GM20431 (cell line): ENCODE measurements around the gene ARPIN.
"Not testable (repeated sequence)": the region's sequence is repeated elsewhere in the genome, so short reads cannot be mapped to it uniquely, and the experiment has no call there.

ENCODE experiments used
- in situ Hi-C: fragments of 300-500 bp; cut with MseI, MboI; formaldehyde crosslinking; loops from one replicate; pipeline ENCODE4 v1.15.0; 2020; ENCODE audit warnings: low sequenced_read_pairs; ENCODE audit not compliant: unreplicated experiment

Gene ARPIN

DNA sequence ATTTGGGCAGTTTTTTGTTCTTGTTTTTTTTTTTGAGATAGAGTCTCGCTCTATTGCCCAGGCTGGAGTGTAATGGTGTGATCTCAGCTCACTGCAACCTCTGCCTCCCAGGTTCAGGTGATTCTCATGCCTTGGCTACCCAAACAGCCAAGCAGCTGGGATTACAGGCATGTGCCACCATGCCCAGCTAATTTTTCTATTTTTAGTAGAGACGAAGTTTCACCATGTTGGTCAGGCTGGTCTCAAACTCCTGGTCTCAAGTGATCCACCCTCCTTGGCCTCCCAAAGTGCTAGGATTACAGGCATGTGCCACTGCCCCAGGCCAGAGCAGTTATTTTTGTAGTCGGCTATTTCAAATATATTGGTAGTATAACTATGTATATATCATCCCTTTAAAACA is 27.6 kb downstream of the ARPIN start:
- in situ Hi-C loops: not testable (repeated sequence)

GRCh38 chr15:89883518-89883917 is 29.2 kb downstream of the ARPIN start:
- in situ Hi-C loops: no loop called here

DNA sequence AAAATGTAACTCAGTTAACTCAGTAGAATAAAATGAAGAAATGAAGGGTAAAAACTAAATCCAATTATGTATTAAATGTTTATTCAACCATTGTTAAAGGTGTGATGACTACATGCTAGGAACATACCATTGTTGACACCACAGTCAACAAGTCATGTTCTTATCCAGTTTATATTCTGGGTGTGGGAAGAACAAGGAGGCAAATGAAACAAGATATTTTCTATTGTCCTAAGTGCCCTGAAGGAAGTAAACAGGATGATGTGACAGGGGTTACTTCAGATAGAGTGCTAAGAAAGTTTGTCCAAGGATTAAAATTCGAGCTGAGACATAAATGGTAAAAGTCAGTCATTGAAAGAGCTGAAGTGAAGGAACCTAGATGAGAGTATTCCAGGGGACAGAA is 32.0 kb downstream of the ARPIN start:
- in situ Hi-C loops: no loop called here

- in situ Hi-C loops: loop anchor here (10.0 kb wide), 1 partner anchor 124 kb away; the partner anchor contains the start of gene MESP1
Measured at GRCh38 chr15:89878323-89878722, 34.4 kb downstream of the ARPIN start.

DNA sequence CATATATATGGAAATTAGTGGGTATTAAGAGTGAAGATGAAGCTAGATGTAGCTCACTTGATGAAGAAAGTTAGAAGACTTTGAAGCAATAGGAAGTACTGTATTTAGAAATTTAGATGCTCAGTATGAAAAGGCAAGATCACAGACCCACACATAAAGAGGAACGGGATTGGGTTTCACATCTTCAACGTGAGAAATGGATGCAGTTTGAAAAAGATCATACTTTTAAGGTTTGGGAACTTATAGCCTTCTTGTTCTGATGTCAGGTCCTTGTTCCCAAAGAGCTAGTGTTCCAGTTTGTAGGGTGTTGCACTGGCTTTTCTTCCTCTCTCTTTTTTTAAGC is 35.7 kb downstream of the ARPIN start:
- in situ Hi-C loops: loop anchor here (10.0 kb wide), 1 partner anchor 122 kb away; the partner anchor contains the start of gene MESP1

DNA sequence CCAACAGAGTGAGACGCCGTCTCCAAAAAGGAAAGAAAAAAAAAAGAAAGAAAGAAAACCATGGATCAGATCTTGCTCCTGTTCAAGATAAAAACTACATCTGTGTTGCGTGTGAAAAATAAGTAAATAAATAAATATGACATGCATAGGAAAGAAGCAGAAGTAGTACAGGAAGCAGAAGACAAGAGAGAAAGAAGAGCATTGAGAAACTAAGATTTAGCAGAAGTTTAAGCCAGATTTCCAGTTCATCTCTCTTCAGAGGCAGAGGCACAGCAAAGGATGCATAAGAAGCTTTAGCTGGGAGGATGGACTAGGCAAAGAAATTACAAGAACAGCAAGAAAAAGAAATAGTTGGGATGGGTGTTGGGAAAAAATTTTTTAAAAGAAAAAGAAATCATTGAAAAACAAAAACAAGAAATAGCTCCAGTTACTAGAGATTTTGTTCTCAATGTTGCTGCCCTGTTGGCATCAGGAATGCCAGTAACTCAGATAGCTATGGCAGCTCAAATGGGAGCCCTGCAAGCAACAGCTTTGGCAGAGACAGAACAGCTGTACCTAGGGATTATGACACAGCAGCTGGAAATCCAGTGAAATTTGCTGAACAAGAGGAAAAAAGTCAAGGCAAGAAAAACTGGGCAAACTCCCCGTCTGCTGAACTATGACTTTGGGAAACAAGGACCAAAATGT is 36.2 kb downstream of the ARPIN start:
- in situ Hi-C loops: loop anchor here (10.0 kb wide), 1 partner anchor 122 kb away; the partner anchor contains the start of gene MESP1

- in situ Hi-C loops: loop anchor here (10.0 kb wide), 1 partner anchor 121 kb away; the partner anchor contains the start of gene MESP1
Measured at GRCh38 chr15:89875741-89876140, 37.0 kb downstream of the ARPIN start.

DNA sequence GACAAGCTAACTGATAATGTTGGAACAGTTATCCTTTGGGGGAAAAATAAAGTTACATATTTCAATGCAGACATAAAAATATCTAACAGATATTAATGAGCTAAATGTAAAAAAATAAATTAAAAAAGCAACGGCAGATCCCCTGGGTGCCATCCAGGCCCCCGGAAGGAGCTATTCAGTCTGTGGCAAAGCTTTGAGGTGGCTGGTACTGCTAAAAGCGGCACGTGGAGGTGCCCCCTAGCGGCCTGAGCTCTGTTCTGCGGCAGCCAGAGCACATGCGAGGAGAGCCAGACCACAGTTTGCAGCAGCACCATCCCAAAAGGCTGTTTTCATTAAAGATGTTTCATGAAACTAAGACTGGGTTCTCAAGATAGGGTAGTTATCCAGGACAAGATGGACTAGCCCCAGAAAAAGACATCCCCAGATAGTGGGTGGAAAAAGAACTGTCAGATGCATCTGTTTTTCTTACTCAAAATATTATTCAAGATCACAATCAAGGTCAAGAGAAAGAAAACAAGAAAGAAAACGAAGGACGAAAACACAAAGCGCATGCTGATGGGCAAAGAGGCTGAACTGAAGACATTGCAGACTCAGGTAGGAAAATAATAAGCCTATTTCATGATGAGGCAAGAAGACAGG is 37.7 kb downstream of the ARPIN start:
- in situ Hi-C loops: loop anchor here (10.0 kb wide), 1 partner anchor 120 kb away; the partner anchor contains the start of gene MESP1

DNA sequence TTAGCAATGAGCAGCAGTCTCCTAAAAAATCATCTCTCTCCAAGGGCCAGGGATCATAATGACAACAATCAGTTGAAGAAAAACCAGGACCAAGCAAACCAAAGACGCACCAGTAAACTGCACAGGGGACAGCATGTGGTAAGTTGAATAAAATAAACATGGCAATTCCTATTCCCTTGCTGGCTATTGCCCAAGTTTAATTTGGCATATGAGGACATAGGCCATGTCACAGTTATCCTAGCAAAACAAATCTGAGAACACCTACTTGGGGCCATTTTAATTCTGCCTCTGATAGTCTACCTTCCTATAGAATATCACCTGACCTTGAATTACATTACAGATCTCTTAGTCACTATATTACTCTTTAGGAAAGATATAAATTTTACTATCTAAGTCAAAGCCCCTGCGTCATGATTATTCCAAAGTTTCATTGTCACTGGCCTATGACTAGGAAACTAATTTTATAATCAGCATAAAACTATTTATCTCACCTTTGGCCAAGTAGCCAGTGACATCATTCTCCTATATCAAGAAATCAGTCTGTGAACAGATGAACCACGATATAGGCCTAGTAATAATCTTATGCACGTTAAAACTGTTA is 42.0 kb downstream of the ARPIN start:
- in situ Hi-C loops: loop anchor here (10.0 kb wide), 1 partner anchor 116 kb away; the partner anchor contains the start of gene MESP1

GRCh38 chr15:89870006-89870405 is 42.7 kb downstream of the ARPIN start:
- in situ Hi-C loops: loop anchor here (10.0 kb wide), 1 partner anchor 115 kb away; the partner anchor contains the start of gene MESP1

- in situ Hi-C loops: not testable (repeated sequence)
Measured at GRCh38 chr15:89869490-89869889, 43.3 kb downstream of the ARPIN start.

- in situ Hi-C loops: no loop called here
Measured at GRCh38 chr15:89864958-89865739, 47.6 kb downstream of the ARPIN start.

DNA sequence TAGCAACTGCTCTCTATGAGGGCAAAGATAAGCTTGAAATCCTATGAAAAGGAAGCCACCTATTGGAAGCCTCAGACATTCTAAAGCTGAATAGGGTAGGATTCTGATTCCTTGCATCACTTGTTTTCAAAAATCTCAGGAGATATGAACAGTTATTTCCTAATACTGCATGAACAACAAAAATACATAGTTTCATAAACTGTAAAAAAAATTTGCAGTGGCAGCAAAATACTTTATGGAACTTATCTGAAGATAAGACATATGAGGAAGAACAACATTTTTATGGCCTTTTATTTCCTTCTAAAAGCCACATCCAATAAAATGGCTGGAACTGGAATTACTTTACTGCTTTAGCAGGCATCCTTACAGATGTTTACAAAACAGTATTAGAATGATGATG is 48.8 kb downstream of the ARPIN start:
- in situ Hi-C loops: no loop called here

- in situ Hi-C loops: no loop called here
Measured at GRCh38 chr15:89860891-89861290, 51.9 kb downstream of the ARPIN start.

GRCh38 chr15:89860431-89860830 is 52.3 kb downstream of the ARPIN start:
- in situ Hi-C loops: no loop called here

- in situ Hi-C loops: no loop called here
Measured at GRCh38 chr15:89858661-89859458, 53.9 kb downstream of the ARPIN start.

DNA sequence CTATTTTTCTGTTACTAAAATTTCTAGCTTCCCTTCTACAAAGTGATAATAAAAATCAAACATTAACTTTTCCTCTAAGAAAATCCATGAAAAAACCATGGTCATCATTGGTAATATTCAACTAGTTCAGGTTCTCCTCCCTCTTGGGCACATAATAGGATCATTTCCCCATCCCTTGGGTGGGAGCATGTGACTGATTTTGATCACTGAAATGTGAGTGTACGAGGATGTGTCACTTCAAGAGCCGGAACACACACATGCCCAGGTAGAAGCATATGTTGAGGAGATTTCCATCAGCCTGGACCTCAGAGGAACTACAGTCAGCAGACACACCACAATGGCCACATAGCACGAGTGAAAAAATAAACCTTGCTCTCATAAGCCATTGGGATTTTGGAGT is 55.1 kb downstream of the ARPIN start:
- in situ Hi-C loops: no loop called here

GRCh38 chr15:89855948-89856347 is 56.8 kb downstream of the ARPIN start:
- in situ Hi-C loops: no loop called here

GRCh38 chr15:89854863-89855262 is 57.9 kb downstream of the ARPIN start:
- in situ Hi-C loops: not testable (repeated sequence)
